ENCODE data around the gene ABCC1. TPM values are rescaled to one million over a fixed set of nuclear protein-coding genes. Genes with fewer than 3 reads are reported as not detected.

The ABCC1 gene
- polyA plus RNA-seq, 1 of the 3 experiments (the other 2 are of a cell fraction) = 23.7 TPM

DNA sequence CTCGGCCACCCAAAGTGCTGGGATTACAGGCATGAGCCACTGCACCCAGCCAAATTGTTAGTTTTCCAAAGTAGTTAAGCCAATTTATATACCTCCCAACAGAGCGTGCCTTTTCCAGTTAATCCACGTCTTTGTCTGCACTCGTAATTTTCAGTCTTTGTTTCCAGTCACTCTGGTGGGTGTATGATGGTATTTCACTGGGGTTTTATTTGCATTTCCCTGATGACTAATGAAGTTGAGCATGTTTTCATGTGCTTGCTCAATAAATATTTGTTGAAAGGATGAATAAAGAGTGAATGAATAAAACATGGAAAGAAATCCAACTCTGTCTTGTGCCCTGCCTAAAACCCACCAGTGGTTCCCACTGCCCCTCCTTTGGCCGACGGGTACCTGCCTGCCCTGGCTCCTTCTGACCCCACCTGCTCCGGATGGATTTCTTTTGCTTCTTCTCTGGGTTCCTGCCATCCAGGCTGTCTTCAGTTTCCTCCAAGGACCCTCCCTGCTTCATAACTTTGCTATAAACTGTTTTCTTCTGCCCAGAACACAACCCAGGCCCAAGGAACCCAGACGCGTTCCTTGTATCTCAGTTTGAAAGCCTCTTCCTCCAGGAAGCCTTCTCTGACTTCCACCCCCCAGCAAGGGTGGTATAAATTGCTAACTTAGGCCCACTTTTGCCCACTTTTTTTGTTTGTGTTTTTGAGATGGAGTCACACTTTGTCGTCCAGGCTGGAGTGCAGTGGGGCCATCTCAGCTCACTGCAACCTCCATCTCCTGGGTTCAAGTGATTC lies 3.0 kb upstream of the ABCC1 start (continued):
- TF ChIP-seq, protein P1, sequence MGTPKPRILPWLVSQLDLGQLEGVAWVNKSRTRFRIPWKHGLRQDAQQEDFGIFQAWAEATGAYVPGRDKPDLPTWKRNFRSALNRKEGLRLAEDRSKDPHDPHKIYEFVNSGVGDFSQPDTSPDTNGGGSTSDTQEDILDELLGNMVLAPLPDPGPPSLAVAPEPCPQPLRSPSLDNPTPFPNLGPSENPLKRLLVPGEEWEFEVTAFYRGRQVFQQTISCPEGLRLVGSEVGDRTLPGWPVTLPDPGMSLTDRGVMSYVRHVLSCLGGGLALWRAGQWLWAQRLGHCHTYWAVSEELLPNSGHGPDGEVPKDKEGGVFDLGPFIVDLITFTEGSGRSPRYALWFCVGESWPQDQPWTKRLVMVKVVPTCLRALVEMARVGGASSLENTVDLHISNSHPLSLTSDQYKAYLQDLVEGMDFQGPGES (IDR thresholded peaks at IDR 0.05; ENCODE audit: low read depth, low read length) = no peak

DNA sequence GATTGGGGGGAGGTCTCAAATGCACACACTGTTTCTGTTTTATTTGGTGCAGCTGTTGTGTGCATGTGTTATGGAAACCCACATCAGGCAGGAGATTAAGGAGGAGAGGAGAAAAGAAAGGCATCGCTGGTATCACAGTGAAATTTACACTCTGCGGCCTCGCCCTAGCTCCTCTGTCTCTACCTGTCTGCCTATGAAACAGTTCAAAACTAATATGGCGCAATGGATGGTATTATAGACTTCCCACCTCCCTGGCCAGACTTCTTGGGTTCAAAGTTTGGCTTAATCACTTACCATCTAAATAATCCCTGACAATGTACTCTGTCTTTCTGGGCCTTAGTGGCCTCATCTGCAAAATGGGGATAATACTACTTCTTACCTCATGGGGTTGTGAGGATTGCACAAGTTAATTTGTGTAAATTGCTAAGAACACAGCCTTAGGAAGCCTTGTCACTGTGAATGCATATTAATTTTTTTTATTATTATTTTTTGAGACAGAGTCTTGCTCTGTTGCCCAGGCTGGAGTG lies 1.4 kb upstream of the ABCC1 start:
- Histone ChIP-seq H3K9me2 (no peaks in the 10 kb centered on the region), H3K36me3 (replicated peaks in 1 of 2; ENCODE audit: control insufficient read depth in 1 of 2, insufficient read depth in 2 of 2, low read length in 1 of 2) (no peaks in the 10 kb centered on the region), H2AFZ (ENCODE audit: low read depth) (no peak overlapping the region), H3K27me3 (ENCODE audit: insufficient read depth) (no peaks in the 10 kb centered on the region), H3F3A (replicated peaks; ENCODE audit: insufficient read depth) (peaks cover 17% of the 10 kb centered on the region), H3K9me3 (no peaks in the 10 kb centered on the region), H3K9ac (no peak overlapping the region), H3K27ac (ENCODE audit: low read depth in 2 of 2, low read length in 1 of 2) (no peak overlapping the region), H3K4me3 (ENCODE audit: low read depth in 2 of 2, low read length in 1 of 2) (no peak overlapping the region), H3K4me1 (ENCODE audit: control insufficient read depth in 1 of 2, insufficient read depth in 2 of 2, low read depth in 1 of 2, low read length in 1 of 2) (peaks cover 13 to 24% of the 10 kb centered on the region in 2 experiments; a peak in 3 of 4 replicates), H3K4me2 (no peak overlapping the region), H3K79me2 (ENCODE audit: insufficient read depth) (peaks cover 34% of the 10 kb centered on the region), H4K20me1 (ENCODE audit: insufficient read depth) (peaks cover 20% of the 10 kb centered on the region)
- 94% methylated on average over 4 of the region's 4 CpGs for WGBS (ENCODE audit: low lambda C conversion rate)
- no peak for DNase-seq
- ChIA-PET POLR2A (no interaction called here), CTCF (no interaction called here)
- TF ChIP-seq FOSL2 (IDR thresholded peaks at IDR 0.05; ENCODE audit: borderline replicate concordance, low read depth) (no peak), ELF1 (IDR thresholded peaks at IDR 0.05) (no peak), RXRA (IDR thresholded peaks at IDR 0.05; ENCODE audit: borderline replicate concordance, low read depth) (no peak)
- TF ChIP-seq, protein P2, sequence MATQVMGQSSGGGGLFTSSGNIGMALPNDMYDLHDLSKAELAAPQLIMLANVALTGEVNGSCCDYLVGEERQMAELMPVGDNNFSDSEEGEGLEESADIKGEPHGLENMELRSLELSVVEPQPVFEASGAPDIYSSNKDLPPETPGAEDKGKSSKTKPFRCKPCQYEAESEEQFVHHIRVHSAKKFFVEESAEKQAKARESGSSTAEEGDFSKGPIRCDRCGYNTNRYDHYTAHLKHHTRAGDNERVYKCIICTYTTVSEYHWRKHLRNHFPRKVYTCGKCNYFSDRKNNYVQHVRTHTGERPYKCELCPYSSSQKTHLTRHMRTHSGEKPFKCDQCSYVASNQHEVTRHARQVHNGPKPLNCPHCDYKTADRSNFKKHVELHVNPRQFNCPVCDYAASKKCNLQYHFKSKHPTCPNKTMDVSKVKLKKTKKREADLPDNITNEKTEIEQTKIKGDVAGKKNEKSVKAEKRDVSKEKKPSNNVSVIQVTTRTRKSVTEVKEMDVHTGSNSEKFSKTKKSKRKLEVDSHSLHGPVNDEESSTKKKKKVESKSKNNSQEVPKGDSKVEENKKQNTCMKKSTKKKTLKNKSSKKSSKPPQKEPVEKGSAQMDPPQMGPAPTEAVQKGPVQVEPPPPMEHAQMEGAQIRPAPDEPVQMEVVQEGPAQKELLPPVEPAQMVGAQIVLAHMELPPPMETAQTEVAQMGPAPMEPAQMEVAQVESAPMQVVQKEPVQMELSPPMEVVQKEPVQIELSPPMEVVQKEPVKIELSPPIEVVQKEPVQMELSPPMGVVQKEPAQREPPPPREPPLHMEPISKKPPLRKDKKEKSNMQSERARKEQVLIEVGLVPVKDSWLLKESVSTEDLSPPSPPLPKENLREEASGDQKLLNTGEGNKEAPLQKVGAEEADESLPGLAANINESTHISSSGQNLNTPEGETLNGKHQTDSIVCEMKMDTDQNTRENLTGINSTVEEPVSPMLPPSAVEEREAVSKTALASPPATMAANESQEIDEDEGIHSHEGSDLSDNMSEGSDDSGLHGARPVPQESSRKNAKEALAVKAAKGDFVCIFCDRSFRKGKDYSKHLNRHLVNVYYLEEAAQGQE (IDR thresholded peaks at IDR 0.05; ENCODE audit: low read depth, low read length) = no peak

DNA sequence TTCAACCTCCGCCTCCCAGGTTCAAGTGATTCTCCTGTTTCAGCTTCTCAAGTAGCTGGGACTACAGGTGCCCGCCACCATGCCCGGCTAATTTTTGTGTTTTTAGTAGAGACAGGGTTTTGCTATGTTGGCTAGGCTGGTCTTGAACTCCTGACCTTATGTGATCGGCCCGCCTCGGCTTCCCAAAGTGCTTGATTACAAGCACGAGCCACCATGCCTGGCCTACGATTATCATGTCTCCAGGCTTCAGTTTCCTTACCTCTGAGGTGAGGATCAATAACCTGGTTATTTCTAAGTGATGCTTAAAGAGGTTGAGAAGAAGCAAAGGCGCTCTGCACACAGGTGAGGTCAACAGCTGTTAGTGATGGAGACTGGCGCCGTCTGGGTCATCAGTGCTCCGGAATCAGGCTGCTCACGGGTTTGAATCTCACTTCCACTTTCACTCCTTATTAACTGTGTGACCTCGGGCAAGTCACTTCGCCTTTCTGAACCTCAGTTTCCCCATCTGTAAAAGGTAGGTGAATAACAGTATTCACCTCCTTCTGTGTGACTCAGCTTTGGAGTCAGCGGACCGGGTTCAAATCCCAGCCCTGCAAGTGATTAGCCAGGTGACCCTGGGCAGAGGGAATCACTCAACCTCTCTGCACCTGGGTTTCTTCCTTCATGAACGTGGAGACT lies 745 bp upstream of the ABCC1 start:
- no peak; the same call in 1 of the 2 replicates for TF ChIP-seq RCOR1 (IDR thresholded peaks at IDR 0.05; ENCODE audit: low read length)
- no peak for TF ChIP-seq NFIC (IDR thresholded peaks at IDR 0.05; ENCODE audit: borderline replicate concordance)
- TF ChIP-seq, protein P3, sequence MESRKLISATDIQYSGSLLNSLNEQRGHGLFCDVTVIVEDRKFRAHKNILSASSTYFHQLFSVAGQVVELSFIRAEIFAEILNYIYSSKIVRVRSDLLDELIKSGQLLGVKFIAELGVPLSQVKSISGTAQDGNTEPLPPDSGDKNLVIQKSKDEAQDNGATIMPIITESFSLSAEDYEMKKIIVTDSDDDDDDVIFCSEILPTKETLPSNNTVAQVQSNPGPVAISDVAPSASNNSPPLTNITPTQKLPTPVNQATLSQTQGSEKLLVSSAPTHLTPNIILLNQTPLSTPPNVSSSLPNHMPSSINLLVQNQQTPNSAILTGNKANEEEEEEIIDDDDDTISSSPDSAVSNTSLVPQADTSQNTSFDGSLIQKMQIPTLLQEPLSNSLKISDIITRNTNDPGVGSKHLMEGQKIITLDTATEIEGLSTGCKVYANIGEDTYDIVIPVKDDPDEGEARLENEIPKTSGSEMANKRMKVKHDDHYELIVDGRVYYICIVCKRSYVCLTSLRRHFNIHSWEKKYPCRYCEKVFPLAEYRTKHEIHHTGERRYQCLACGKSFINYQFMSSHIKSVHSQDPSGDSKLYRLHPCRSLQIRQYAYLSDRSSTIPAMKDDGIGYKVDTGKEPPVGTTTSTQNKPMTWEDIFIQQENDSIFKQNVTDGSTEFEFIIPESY (IDR thresholded peaks at IDR 0.05; ENCODE audit: borderline replicate concordance, low read depth) = no peak
- H3K79me2 ChIP-seq (ENCODE audit: insufficient read depth) = peaks cover 40% of the 10 kb centered on the region
- peak overlapping the region; percentile 80 for H3K4me2 ChIP-seq
- H4K20me1 ChIP-seq (ENCODE audit: insufficient read depth) = peaks cover 26% of the 10 kb centered on the region
- H3K9me3 ChIP-seq = no peaks in the 10 kb centered on the region
- DNase-seq = no peak
- CTCF ChIA-PET = no interaction called here
- H3K9ac ChIP-seq = peak overlapping the region; percentile 69; the same call in 1 of the 2 replicates
- WGBS (ENCODE audit: low lambda C conversion rate) = 82% methylated on average over 17 of the region's 18 CpGs
- POLR2A ChIA-PET = no interaction called here
- H3F3A ChIP-seq (replicated peaks; ENCODE audit: insufficient read depth) = peaks cover 17% of the 10 kb centered on the region
- peak overlapping the region; percentile 32 to 36; a peak in 3 of 4 replicates for H3K27ac ChIP-seq (ENCODE audit: low read depth in 2 of 2, low read length in 1 of 2)
- no peaks in the 10 kb centered on the region for H3K9me2 ChIP-seq
- no peaks in the 10 kb centered on the region for H3K36me3 ChIP-seq (replicated peaks in 1 of 2; ENCODE audit: control insufficient read depth in 1 of 2, insufficient read depth in 2 of 2, low read length in 1 of 2)
- peak overlapping the region; percentile 52 to 70 for H3K4me3 ChIP-seq (ENCODE audit: low read depth in 2 of 2, low read length in 1 of 2)
- H2AFZ ChIP-seq (ENCODE audit: low read depth) = peak overlapping the region; percentile 82
- peaks cover 11 to 24% of the 10 kb centered on the region in 2 experiments; a peak in 3 of 4 replicates for H3K4me1 ChIP-seq (ENCODE audit: control insufficient read depth in 1 of 2, insufficient read depth in 2 of 2, low read depth in 1 of 2, low read length in 1 of 2)
- no peaks in the 10 kb centered on the region for H3K27me3 ChIP-seq (ENCODE audit: insufficient read depth)

Data from SK-N-SH (cell line).